Fibroblast of skin of right quadriceps (primary cell): Measurements from ENCODE around the gene SEC24D.

Experiments used
- DNase-seq: peaks from one replicate; pipeline ENCODE4 v3.0.0-alpha.2; 2013

The SEC24D gene

GRCh38 chr4:118770741-118771187, 65.2 kb downstream of the SEC24D start:
- DNase-seq: no peak

- no peak for DNase-seq
These were observed 66.8 kb downstream of the SEC24D start for GRCh38 chr4:118769161-118769560.

- DNase-seq: no peak
These were observed 68.8 kb downstream of the SEC24D start for GRCh38 chr4:118767109-118767508.

- DNase-seq: peak; percentile 99
These were observed 70.5 kb downstream of the SEC24D start for GRCh38 chr4:118765399-118765798.

- peak; percentile 69 for DNase-seq
These were observed 73.0 kb downstream of the SEC24D start for GRCh38 chr4:118762730-118763477.

- DNase-seq: no peak
These were observed 73.8 kb downstream of the SEC24D start for GRCh38 chr4:118762155-118762554.

- no peak for DNase-seq
These were observed 74.4 kb downstream of the SEC24D start for GRCh38 chr4:118761397-118762016.

GRCh38 chr4:118760493-118760892, 75.4 kb downstream of the SEC24D start:
- no peak for DNase-seq

- no peak for DNase-seq
These were observed 75.8 kb downstream of the SEC24D start for GRCh38 chr4:118760092-118760491.

GRCh38 chr4:118759481-118759880, 76.4 kb downstream of the SEC24D start:
- DNase-seq: no peak

GRCh38 chr4:118758293-118758692, 77.6 kb downstream of the SEC24D start:
- peak; percentile 46 for DNase-seq

- peak; percentile 33 for DNase-seq
These were observed 78.1 kb downstream of the SEC24D start for GRCh38 chr4:118757761-118758251.

- no peak for DNase-seq
These were observed 79.0 kb downstream of the SEC24D start for GRCh38 chr4:118756958-118757357.

- no peak for DNase-seq
These were observed 79.5 kb downstream of the SEC24D start for GRCh38 chr4:118756429-118756828.

- no peak for DNase-seq
These were observed 80.3 kb downstream of the SEC24D start for GRCh38 chr4:118755438-118756226.

- DNase-seq: no peak
These were observed 81.0 kb downstream of the SEC24D start for GRCh38 chr4:118754890-118755289.

GRCh38 chr4:118753685-118754084, 82.2 kb downstream of the SEC24D start:
- DNase-seq: no peak

- no peak for DNase-seq
These were observed 82.8 kb downstream of the SEC24D start for GRCh38 chr4:118753096-118753495.

- no peak for DNase-seq
These were observed 83.4 kb downstream of the SEC24D start for GRCh38 chr4:118752551-118752950.

GRCh38 chr4:118751629-118752323, 84.2 kb downstream of the SEC24D start:
- peak; percentile 73 for DNase-seq

GRCh38 chr4:118749347-118749988, 86.5 kb downstream of the SEC24D start:
- no peak for DNase-seq

GRCh38 chr4:118746251-118746919, 89.5 kb downstream of the SEC24D start:
- no peak for DNase-seq
